ENCODE data around the gene MYH6. TPM values are rescaled to one million over a fixed set of nuclear protein-coding genes. Genes with fewer than 3 reads are reported as not detected.

Gene MYH6
- total and polyA plus RNA-seq, 4 donors, result 0.05 to 0.17 (median 0.06) TPM; not detected in 1

DNA sequence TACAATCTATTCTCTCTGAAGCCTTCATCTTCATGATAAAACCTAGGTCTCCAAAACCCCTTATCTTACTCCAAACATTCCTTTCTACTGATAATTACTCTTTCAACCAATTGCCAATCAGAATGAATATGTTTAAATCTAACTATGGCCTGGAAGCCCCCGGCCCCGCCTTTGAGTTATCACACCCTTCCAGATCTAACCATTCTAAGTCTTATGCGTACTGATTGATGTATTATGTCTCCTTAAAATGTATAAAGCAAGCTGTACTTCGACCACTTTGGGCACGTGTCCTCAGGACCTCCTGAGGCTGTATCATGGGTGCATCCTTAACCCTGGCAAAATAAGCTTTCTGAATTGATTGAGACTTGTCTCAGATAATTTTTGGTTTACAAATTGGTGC, 72.5 kb downstream of the MYH6 start:
- no peaks in the 10 kb centered on the region for H3K36me3 ChIP-seq (ENCODE audit: control insufficient read depth in 4 of 4, insufficient read depth in 3 of 4, low read depth in 1 of 4, low read length in 3 of 4)
- H3K27me3 ChIP-seq (ENCODE audit: control insufficient read depth in 4 of 4, insufficient read depth in 4 of 4, low read length in 3 of 4), result no peaks in the 10 kb centered on the region
- H3K27ac ChIP-seq (ENCODE audit: low read depth in 1 of 2, low read length in 2 of 2), result no peak overlapping the region
- no peak for DNase-seq (ENCODE audit: low spot score)
- H3K9ac ChIP-seq (ENCODE audit: low read depth in 1 of 2, low read length in 2 of 2), result no peak overlapping the region
- H3K9me3 ChIP-seq (ENCODE audit: control insufficient read depth in 4 of 4, low read length in 3 of 4), result no peaks in the 10 kb centered on the region
- no peak for TF ChIP-seq YY1 (IDR thresholded peaks at IDR 0.05)
- TF ChIP-seq EGR1 (IDR thresholded peaks at IDR 0.05; ENCODE audit: low read depth in 2 of 2), result no peak
- TF ChIP-seq, protein P1, sequence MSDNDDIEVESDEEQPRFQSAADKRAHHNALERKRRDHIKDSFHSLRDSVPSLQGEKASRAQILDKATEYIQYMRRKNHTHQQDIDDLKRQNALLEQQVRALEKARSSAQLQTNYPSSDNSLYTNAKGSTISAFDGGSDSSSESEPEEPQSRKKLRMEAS (IDR thresholded peaks at IDR 0.05), result no peak
- TF ChIP-seq, protein P2, sequence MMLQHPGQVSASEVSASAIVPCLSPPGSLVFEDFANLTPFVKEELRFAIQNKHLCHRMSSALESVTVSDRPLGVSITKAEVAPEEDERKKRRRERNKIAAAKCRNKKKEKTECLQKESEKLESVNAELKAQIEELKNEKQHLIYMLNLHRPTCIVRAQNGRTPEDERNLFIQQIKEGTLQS (IDR thresholded peaks at IDR 0.05), result no peak
- TF ChIP-seq RAD21 (IDR thresholded peaks at IDR 0.05), result no peak
- no peak for TF ChIP-seq TAF1 (conservative IDR thresholded peaks at IDR 0.05)
- TF ChIP-seq FOXA1 (IDR thresholded peaks at IDR 0.05), result no peak
- no peak for TF ChIP-seq HNF4A (conservative IDR thresholded peaks at IDR 0.05)
- TF ChIP-seq, protein P3, sequence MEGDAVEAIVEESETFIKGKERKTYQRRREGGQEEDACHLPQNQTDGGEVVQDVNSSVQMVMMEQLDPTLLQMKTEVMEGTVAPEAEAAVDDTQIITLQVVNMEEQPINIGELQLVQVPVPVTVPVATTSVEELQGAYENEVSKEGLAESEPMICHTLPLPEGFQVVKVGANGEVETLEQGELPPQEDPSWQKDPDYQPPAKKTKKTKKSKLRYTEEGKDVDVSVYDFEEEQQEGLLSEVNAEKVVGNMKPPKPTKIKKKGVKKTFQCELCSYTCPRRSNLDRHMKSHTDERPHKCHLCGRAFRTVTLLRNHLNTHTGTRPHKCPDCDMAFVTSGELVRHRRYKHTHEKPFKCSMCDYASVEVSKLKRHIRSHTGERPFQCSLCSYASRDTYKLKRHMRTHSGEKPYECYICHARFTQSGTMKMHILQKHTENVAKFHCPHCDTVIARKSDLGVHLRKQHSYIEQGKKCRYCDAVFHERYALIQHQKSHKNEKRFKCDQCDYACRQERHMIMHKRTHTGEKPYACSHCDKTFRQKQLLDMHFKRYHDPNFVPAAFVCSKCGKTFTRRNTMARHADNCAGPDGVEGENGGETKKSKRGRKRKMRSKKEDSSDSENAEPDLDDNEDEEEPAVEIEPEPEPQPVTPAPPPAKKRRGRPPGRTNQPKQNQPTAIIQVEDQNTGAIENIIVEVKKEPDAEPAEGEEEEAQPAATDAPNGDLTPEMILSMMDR (IDR thresholded peaks at IDR 0.05; ENCODE audit: low read depth, low read length, missing input control), result no peak
- no peak for TF ChIP-seq RXRA (IDR thresholded peaks at IDR 0.05)
- TF ChIP-seq NR2F2 (IDR thresholded peaks at IDR 0.05), result no peak
- H3K4me1 ChIP-seq (ENCODE audit: control insufficient read depth in 4 of 4, insufficient read depth in 4 of 4, low read length in 3 of 4), result no peaks in the 10 kb centered on the region
- no peak overlapping the region for H3K4me3 ChIP-seq (ENCODE audit: low read depth in 1 of 3, low read length in 3 of 3)
- 85% methylated on average over 5 of the region's 5 CpGs for WGBS

Small RNA genes within 50 kb of the gene (small RNA-seq; reads per million reads assigned to genes)
- gene MIR208A (not detected), gene MIR208B (not detected)

Other genes with a start within 250 kb of the MYH6 start
- gene SLC7A8, start 224.6 kb downstream of the MYH6 start, total RNA-seq, result 1 to 10 TPM; 4.5 to 9.8 TPM
- 1 to 10 TPM; 2.6 to 6.2 TPM for gene SLC7A8, start 224.6 kb downstream of the MYH6 start, polyA plus RNA-seq
- gene RNF212B, start 170.3 kb downstream of the MYH6 start, total RNA-seq, result under 1 TPM; 0.17 to 0.51 TPM
- under 1 TPM in 1 of 2 donors, not detected in 1; 0.06 TPM for gene RNF212B, start 170.3 kb downstream of the MYH6 start, polyA plus RNA-seq
- gene HOMEZ, start 122.1 kb downstream of the MYH6 start, total RNA-seq, result 1 to 10 TPM; 3.4 to 3.5 TPM
- 1 to 10 TPM; 2.8 to 3.3 TPM for gene HOMEZ, start 122.1 kb downstream of the MYH6 start, polyA plus RNA-seq
- 1 to 10 TPM; 2.5 to 4.7 TPM for gene PPP1R3E, start 105.4 kb downstream of the MYH6 start, total RNA-seq
- gene PPP1R3E, start 105.4 kb downstream of the MYH6 start, polyA plus RNA-seq, result 1 to 10 TPM; 3.0 to 4.1 TPM
- gene BCL2L2, start 101.4 kb downstream of the MYH6 start, total RNA-seq, result 10 to 100 TPM; 10.9 to 28.0 TPM
- gene BCL2L2, start 101.4 kb downstream of the MYH6 start, polyA plus RNA-seq, result 10 to 100 TPM in 1 of 2 donors, 1 to 10 TPM in 1; 4.7 to 14.5 TPM
- 10 to 100 TPM; 54.0 to 59.6 TPM for gene PABPN1, start 86.8 kb downstream of the MYH6 start, total RNA-seq
- gene PABPN1, start 86.8 kb downstream of the MYH6 start, polyA plus RNA-seq, result 10 to 100 TPM; 40.9 to 41.9 TPM
- 10 to 100 TPM in 1 of 2 donors, 1 to 10 TPM in 1; 2.4 to 14.6 TPM for gene SLC22A17, start 55.4 kb downstream of the MYH6 start, total RNA-seq
- gene SLC22A17, start 55.4 kb downstream of the MYH6 start, polyA plus RNA-seq, result 1 to 10 TPM; 1.1 to 2.7 TPM
- gene EFS, start 43.1 kb downstream of the MYH6 start, total RNA-seq, result under 1 TPM; 0.42 to 0.67 TPM
- under 1 TPM; 0.10 to 0.69 TPM for gene EFS, start 43.1 kb downstream of the MYH6 start, polyA plus RNA-seq
- gene IL25, start 35.5 kb downstream of the MYH6 start, total RNA-seq, result not detected
- gene IL25, start 35.5 kb downstream of the MYH6 start, polyA plus RNA-seq, result not detected
- 1 to 10 TPM in 1 of 2 donors, not detected in 1; 5.5 TPM for gene CMTM5, start 31.2 kb downstream of the MYH6 start, total RNA-seq
- under 1 TPM in 1 of 2 donors, not detected in 1; 0.22 TPM for gene CMTM5, start 31.2 kb downstream of the MYH6 start, polyA plus RNA-seq
- under 1 TPM; 0.05 to 0.42 TPM for gene MYH7, start 27.4 kb upstream of the MYH6 start, total RNA-seq
- under 1 TPM; 0.02 to 0.03 TPM for gene MYH7, start 27.4 kb upstream of the MYH6 start, polyA plus RNA-seq
- 10 to 100 TPM; 20.4 to 26.9 TPM for gene NGDN, start 61.4 kb upstream of the MYH6 start, total RNA-seq
- gene NGDN, start 61.4 kb upstream of the MYH6 start, polyA plus RNA-seq, result 10 to 100 TPM; 18.2 to 25.4 TPM
- under 1 TPM; 0.08 to 0.14 TPM for gene ZFHX2, start 143.5 kb upstream of the MYH6 start, total RNA-seq
- under 1 TPM; 0.06 to 0.12 TPM for gene ZFHX2, start 143.5 kb upstream of the MYH6 start, polyA plus RNA-seq
- gene THTPA, start 148.0 kb upstream of the MYH6 start, total RNA-seq, result 10 to 100 TPM in 1 of 2 donors, 1 to 10 TPM in 1; 7.3 to 19.8 TPM
- gene THTPA, start 148.0 kb upstream of the MYH6 start, polyA plus RNA-seq, result 10 to 100 TPM in 1 of 2 donors, 1 to 10 TPM in 1; 9.6 to 10.2 TPM
- gene AP1G2, start 159.5 kb upstream of the MYH6 start, total RNA-seq, result 10 to 100 TPM; 14.8 to 19.7 TPM
- 10 to 100 TPM; 12.4 to 26.6 TPM for gene AP1G2, start 159.5 kb upstream of the MYH6 start, polyA plus RNA-seq
- under 1 TPM; 0.08 to 0.23 TPM for gene JPH4, start 170.5 kb upstream of the MYH6 start, total RNA-seq
- gene JPH4, start 170.5 kb upstream of the MYH6 start, polyA plus RNA-seq, result under 1 TPM; 0.07 to 0.24 TPM
- 1 to 10 TPM in 1 of 2 donors, under 1 TPM in 1; 0.56 to 1.0 TPM for gene DHRS2, start 228.1 kb upstream of the MYH6 start, total RNA-seq
- under 1 TPM; 0.33 to 0.68 TPM for gene DHRS2, start 228.1 kb upstream of the MYH6 start, polyA plus RNA-seq

All from liver (tissue), 10 donors.